ENCODE results near the gene ZNF500. TPM values are rescaled to one million over a fixed set of nuclear protein-coding genes. Genes with fewer than 3 reads are reported as not detected.

The ZNF500 gene
- total and polyA plus RNA-seq, 2 donors from 2014 or later, result 4.9 to 18.3 TPM

- Histone ChIP-seq H3K36me3 (ENCODE audit: control insufficient read depth in 2 of 3, insufficient read depth in 3 of 3, low read length in 3 of 3) (peaks cover 0 to 32% (median 15%) of the 10 kb centered on the region in 3 donors), H3K9me3 (ENCODE audit: control insufficient read depth in 2 of 3, insufficient read depth in 1 of 3, low read length in 3 of 3) (no peaks in the 10 kb centered on the region), H3K27me3 (ENCODE audit: control insufficient read depth, insufficient read depth, low read length) (no peaks in the 10 kb centered on the region), H3K4me1 (ENCODE audit: control insufficient read depth in 2 of 3, insufficient read depth in 2 of 3, low read depth in 1 of 3, low read length in 3 of 3) (peaks cover 0 to 14% (median under 1%) of the 10 kb centered on the region in 3 donors), H3K4me3 (ENCODE audit: low read length in 3 of 3) (no peak overlapping the region), H3K9ac (ENCODE audit: low read length in 3 of 3) (no peak overlapping the region), H3K27ac (ENCODE audit: low read depth in 2 of 2, low read length in 2 of 2) (no peak overlapping the region)
- DNase-seq, result no peak
- no peak for FAIRE-seq
- intact Hi-C loops (cut with DNase I), result no loop called here
- TF ChIP-seq CTCF (IDR thresholded peaks at IDR 0.05; ENCODE audit: borderline replicate concordance, extremely low read depth, insufficient read depth), result no peak
Measured at GRCh38 chr16:4763791-4764190, 3.2 kb downstream of the ZNF500 start.

DNA sequence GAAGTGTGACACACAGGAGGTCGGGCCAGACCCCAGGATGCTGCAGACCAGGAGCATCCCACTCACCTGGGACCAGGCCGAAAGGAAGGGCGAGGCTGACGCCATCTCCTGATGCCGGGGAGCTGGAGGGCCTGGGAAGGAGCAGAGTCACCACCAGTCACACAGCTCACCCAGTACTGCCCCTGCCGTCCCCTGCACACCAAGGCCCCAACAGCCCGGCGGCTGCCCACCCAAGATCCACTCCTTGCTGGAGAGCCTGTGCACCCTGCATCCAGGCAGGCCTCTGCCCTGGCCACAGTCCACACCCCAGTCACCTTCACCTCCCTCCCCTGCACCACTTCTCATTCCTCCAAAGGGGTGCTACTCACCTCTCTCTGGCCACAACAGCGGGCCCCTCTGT, 4.8 kb downstream of the ZNF500 start:
- no peak for DNase-seq
- H3K9me3 ChIP-seq (ENCODE audit: control insufficient read depth in 2 of 3, insufficient read depth in 1 of 3, low read length in 3 of 3), result no peaks in the 10 kb centered on the region
- no peak overlapping the region for H3K9ac ChIP-seq (ENCODE audit: low read length in 3 of 3)
- H3K27me3 ChIP-seq (ENCODE audit: control insufficient read depth, insufficient read depth, low read length), result no peaks in the 10 kb centered on the region
- H3K4me3 ChIP-seq (ENCODE audit: low read length in 3 of 3), result no peak overlapping the region
- intact Hi-C loops (cut with DNase I), result no loop called here
- no peak for TF ChIP-seq CTCF (IDR thresholded peaks at IDR 0.05; ENCODE audit: borderline replicate concordance, extremely low read depth, insufficient read depth)
- no peak overlapping the region for H3K27ac ChIP-seq (ENCODE audit: low read depth in 2 of 2, low read length in 2 of 2)
- peaks cover 0 to 36% (median 15%) of the 10 kb centered on the region in 3 donors for H3K36me3 ChIP-seq (ENCODE audit: control insufficient read depth in 2 of 3, insufficient read depth in 3 of 3, low read length in 3 of 3)
- H3K4me1 ChIP-seq (ENCODE audit: control insufficient read depth in 2 of 3, insufficient read depth in 2 of 3, low read depth in 1 of 3, low read length in 3 of 3), result peaks cover 0 to 14% (median 0%) of the 10 kb centered on the region in 3 donors
- FAIRE-seq, result no peak

GRCh38 chr16:4760221-4760910, 6.6 kb downstream of the ZNF500 start:
- Histone ChIP-seq H3K9me3 (ENCODE audit: control insufficient read depth in 2 of 3, insufficient read depth in 1 of 3, low read length in 3 of 3) (peaks cover 0 to 2% (median 0%) of the 10 kb centered on the region in 3 donors), H3K36me3 (ENCODE audit: control insufficient read depth in 2 of 3, insufficient read depth in 3 of 3, low read length in 3 of 3) (peaks cover 3 to 36% (median 19%) of the 10 kb centered on the region in 3 donors), H3K27ac (ENCODE audit: low read depth in 2 of 2, low read length in 2 of 2) (no peak overlapping the region), H3K9ac (ENCODE audit: low read length in 3 of 3) (no peak overlapping the region), H3K4me1 (ENCODE audit: control insufficient read depth in 2 of 3, insufficient read depth in 2 of 3, low read depth in 1 of 3, low read length in 3 of 3) (peaks cover 0 to 3% (median 0%) of the 10 kb centered on the region in 3 donors), H3K4me3 (ENCODE audit: low read length in 3 of 3) (no peak overlapping the region), H3K27me3 (ENCODE audit: control insufficient read depth, insufficient read depth, low read length) (no peaks in the 10 kb centered on the region)
- no peak for DNase-seq
- no peak for FAIRE-seq
- no peak for TF ChIP-seq CTCF (IDR thresholded peaks at IDR 0.05; ENCODE audit: borderline replicate concordance, extremely low read depth, insufficient read depth)
- intact Hi-C loops (cut with DNase I), result no loop called here
